AG04450 (cell line): Measurements from ENCODE around the gene CA5A. TPM values are rescaled to one million over a fixed set of nuclear protein-coding genes. Genes with fewer than 3 reads are reported as not detected.
A peak's percentile ranks its signal among the peaks of the same experiment; 100 is the strongest.
"Not testable (repeated sequence)": the region's sequence is repeated elsewhere in the genome, so short reads cannot be mapped to it uniquely, and the experiment has no call there.

Experiments used
- CTCF ChIA-PET: fragments of 300-600, 350-600 bp; formaldehyde crosslinking; extraction: SDS; loops from one replicate; lab custom pipeline; 2022; ENCODE audit warnings: antibody characterized with exemption, inconsistent platforms; lab: Charles Lee
- POLR2A ChIA-PET: fragments of 350-600 bp; formaldehyde crosslinking; extraction: SDS; loops from one replicate; lab custom pipeline; 2021; ENCODE audit warnings: antibody characterized with exemption, inconsistent platforms; lab: Yijun Ruan, JAX
- DNase-seq: peaks from one replicate; pipeline ENCODE4 v3.0.0-alpha.2; 2011; ENCODE audit warnings: low read depth, low spot score
- H3K27ac ChIP-seq: one replicate; pipeline ENCODE4 v1.5.1; 2012; ENCODE audit warnings: low read depth, low read length, control low read depth
- H3K27me3 ChIP-seq: one replicate; pipeline ENCODE4 v1.6.0; 2012; ENCODE audit warnings: low read length; ENCODE audit not compliant: control insufficient read depth, insufficient read depth
- H3K4me3 ChIP-seq: 2 replicates; pipeline ENCODE4 v1.5.1; 2011; ENCODE audit warnings: mild to moderate bottlenecking, low read depth, low read length, control low read depth
- H3K9me3 ChIP-seq: 2 replicates; pipeline ENCODE4 v1.5.1; 2012; ENCODE audit warnings: low read length; ENCODE audit not compliant: control insufficient read depth, insufficient read depth
- polyA plus RNA-seq: library from polyadenylated mRNA; depleted of rRNA; stranded (reverse); fragments of >200 nt; gene quantifications from 2 replicates; pipeline ENCODE4 v1.2.3, GENCODE V29; 2011
- TF ChIP-seq, protein P1 (sequence below): IDR thresholded peaks from 2 replicates; pipeline ENCODE4 v1.5.1; 2011; ENCODE audit warnings: low read depth, low read length, control low read depth, inconsistent platforms

CA5A gene
- polyA plus RNA-seq, 1 experiment = not detected

DNA sequence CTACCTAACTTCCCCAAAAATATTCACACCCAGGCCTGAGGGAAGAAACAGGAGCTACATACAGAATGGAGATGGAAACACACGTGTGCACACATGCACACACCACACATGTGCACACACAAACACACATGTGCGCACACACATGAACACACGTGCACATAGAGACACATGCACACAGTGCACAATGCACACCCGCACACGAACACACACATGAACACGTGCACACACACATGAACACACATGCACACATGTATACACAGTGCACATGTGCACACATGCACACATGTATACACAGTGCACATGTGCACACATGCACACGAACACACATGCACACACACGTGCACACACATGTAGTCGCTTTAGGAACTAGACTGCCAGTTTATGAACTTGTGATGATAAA is 18.8 kb downstream of the CA5A start:
- DNase-seq = no peak
- H3K27me3 ChIP-seq = peaks cover 28% of the 10 kb centered on the region
- POLR2A ChIA-PET = no interaction called here
- no peak overlapping the region for H3K27ac ChIP-seq
- no peak overlapping the region for H3K4me3 ChIP-seq
- CTCF ChIA-PET = interaction anchor here (0.6 kb wide), 1 partner anchor 265 kb away, joined by 3 read pairs; no protein-coding TSS in a partner anchor
- no peaks in the 10 kb centered on the region for H3K9me3 ChIP-seq
- TF ChIP-seq, protein P1, sequence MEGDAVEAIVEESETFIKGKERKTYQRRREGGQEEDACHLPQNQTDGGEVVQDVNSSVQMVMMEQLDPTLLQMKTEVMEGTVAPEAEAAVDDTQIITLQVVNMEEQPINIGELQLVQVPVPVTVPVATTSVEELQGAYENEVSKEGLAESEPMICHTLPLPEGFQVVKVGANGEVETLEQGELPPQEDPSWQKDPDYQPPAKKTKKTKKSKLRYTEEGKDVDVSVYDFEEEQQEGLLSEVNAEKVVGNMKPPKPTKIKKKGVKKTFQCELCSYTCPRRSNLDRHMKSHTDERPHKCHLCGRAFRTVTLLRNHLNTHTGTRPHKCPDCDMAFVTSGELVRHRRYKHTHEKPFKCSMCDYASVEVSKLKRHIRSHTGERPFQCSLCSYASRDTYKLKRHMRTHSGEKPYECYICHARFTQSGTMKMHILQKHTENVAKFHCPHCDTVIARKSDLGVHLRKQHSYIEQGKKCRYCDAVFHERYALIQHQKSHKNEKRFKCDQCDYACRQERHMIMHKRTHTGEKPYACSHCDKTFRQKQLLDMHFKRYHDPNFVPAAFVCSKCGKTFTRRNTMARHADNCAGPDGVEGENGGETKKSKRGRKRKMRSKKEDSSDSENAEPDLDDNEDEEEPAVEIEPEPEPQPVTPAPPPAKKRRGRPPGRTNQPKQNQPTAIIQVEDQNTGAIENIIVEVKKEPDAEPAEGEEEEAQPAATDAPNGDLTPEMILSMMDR = no peak

DNA sequence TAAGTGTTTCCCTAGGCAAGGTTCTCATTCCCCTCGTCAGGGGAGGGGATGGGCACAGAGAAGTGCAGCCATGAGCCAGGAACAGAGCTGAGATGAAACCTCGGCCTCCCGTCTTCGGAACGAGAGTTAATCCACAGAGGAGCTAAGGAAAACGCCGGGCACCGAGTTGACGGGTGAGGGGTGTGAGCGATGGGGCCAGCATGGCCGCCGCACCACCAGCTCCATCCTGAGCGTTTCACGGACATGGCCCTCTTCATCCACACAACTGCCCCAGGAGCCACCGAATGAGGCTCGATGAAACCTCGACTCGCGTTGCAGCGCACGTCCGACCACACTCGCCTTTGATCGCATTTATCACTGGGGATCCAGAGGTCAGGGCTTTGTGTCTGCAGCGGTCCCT is 21.5 kb downstream of the CA5A start:
- Histone ChIP-seq H3K4me3 (no peak overlapping the region), H3K27ac (no peak overlapping the region), H3K9me3 (no peaks in the 10 kb centered on the region), H3K27me3 (peaks cover 23% of the 10 kb centered on the region)
- no peak for DNase-seq
- CTCF ChIA-PET = interaction anchor here (0.6 to 2.1 kb wide), 4 partner anchors 16 to 1560 kb away, joined by 4 to 7 read pairs (median 6); no protein-coding TSS in a partner anchor
- TF ChIP-seq, protein P1 = no peak
- POLR2A ChIA-PET = no interaction called here

DNA sequence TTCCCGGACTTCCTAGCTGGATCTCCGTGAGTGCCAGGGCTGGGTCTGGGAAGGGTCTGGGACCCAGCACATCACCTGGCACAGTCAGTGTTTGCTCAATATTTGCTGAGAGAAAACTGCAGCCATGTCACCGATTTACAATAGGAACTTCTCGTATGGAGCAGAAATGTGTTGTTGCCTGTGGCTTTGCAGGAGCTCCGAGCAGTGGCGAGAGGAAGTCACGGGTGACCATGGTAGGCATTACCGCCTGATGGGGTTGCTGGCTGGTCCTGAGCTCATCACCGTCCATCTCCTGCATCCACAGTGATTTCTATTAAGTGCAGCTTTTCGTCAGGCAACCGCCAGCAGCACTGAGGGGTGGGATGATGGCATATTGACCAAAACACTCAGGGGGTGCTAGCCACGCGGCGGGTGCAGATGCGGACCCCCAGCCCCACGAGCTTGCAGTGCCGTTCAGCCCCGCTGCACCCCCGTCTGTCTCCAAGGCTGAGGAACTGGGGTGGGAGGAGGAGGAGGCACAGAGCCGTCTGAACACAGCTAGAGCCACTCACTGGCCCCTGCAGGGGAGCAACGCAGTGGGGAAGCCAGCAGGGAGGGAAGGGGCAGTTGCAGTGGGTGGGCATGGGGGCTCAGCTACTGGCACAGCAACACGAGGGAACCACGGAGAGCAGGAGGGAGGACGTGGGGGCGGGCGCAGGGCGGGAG is 22.2 kb downstream of the CA5A start:
- H3K9me3 ChIP-seq, POLR2A ChIA-PET, DNase-seq, H3K27ac ChIP-seq, H3K4me3 ChIP-seq: not testable (repeated sequence)
- H3K27me3 ChIP-seq = peaks cover 17% of the 10 kb centered on the region
- CTCF ChIA-PET = interaction anchor here (0.6 to 2.1 kb wide), 3 partner anchors 135 to 137 kb away, joined by 3 to 7 read pairs (median 5); no protein-coding TSS in a partner anchor

DNA sequence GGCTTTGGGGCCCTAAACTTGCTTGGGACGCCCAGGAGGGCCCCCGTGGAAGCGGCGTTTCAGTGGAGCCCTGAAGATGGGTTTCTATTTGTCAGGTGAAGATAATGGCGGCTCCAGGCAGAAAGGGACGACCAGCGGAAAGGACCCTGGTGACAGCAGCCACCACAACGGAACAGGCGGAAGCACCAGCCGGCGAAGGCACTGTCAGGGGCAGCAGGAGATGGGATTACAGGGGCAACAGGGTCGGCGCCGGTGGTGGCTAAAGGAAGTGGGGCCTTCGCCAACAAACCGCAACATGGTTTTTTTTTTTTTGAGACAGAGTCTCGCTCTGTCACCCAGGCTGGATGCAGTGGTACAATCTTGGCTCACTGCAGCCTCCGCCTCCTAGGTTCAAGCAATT is 23.6 kb downstream of the CA5A start:
- H3K27me3 ChIP-seq, DNase-seq, H3K4me3 ChIP-seq, POLR2A ChIA-PET, H3K27ac ChIP-seq, H3K9me3 ChIP-seq: not testable (repeated sequence)
- CTCF ChIA-PET = interaction anchor here (1.3 kb wide), 1 partner anchor 134 kb away, joined by 3 read pairs; no protein-coding TSS in a partner anchor

DNA sequence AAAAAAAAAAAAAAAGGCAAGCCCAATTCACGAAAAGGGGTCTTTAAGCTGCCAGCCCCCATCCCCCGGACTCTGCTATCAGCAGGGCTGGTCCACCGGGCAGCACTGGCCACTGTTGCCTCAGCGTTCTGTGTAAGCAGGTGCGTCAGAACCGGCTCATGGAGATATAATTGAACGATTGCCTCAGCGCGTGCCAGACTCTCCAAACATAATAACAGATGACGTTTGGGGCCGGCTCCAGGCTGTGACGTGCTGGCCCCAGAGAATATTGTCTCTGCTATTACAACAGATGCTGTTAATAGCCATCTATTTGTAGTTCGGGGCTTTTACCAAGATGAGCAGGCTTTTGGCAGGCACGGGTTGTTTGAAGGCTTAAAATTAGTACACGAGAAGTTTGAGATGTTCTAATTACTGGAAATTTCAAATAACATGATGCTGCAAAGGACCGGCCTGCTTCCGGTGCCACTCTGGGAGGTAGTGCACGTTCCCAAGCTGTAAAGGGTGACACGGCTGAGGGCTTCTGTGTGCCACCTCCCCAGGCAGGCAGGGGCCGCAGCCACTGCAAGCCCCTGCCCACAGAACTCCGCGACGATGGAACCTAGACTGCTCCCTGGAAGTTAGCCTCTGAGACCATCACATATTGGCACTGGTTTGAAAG is 25.1 kb downstream of the CA5A start:
- CTCF ChIA-PET, DNase-seq, H3K9me3 ChIP-seq, H3K4me3 ChIP-seq, H3K27ac ChIP-seq, H3K27me3 ChIP-seq, POLR2A ChIA-PET: not testable (repeated sequence)

DNA sequence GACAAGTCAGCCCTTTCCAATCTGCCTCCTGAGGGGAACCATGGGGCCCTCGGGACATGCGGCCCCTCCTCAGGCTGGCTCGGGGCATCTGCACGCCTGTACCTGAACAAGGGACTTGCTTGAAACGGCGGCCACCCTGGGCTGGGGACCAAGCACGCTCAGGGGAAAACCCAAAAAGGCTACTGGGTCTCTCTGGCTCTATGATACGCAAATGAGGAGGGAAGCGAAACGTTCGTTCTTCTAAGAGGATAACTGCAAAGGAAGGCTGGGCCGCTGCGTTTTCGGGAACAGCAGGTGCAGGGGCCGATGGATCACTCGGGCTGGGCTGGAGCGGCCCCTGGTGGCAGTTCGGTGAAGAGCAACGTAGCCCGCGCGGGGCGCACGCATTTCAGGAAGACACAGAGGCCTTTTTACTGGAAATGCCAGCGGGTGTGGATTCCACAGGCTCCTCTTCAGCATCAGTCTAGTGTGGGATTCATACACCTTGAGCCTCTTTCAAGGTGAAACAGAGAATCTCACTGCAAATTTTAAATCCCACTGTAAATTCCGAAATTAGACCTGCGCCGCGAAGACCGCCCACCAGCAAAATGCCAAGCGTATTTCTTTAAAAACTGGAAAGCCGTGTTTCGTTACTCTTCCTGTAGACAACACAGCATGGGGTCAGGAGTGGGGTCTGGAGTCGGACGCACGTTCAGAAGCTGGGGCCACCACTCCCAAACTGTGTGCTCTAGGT is 27.0 kb downstream of the CA5A start:
- H3K27ac ChIP-seq, H3K9me3 ChIP-seq, H3K27me3 ChIP-seq, H3K4me3 ChIP-seq, DNase-seq, POLR2A ChIA-PET: not testable (repeated sequence)
- CTCF ChIA-PET = interaction anchor here (0.9 to 2.4 kb wide), 7 partner anchors 38 to 140 kb away, joined by 3 to 19 read pairs (median 4); no protein-coding TSS in a partner anchor
- TF ChIP-seq, protein P1 = peak; percentile 84

DNA sequence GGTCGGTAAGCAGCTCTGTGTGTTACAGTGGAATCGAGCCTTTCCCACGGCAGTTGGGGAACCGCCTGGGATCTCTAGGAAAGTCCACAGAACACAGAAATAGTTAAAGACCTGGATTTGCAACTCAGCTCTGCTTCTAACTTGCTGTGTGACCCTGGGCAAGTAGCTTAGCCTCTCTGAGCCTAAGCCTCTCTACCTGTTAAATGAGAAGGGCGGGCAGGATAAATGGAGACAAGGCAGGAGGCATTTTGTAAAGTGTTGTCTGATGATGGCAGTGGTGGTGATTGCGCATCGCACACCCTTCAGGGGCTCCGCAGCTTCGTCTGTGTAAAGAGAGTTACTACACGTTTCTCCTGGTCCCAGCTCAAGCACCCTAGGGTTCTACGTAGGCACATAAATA is 28.2 kb downstream of the CA5A start:
- H3K27me3 ChIP-seq, POLR2A ChIA-PET, H3K4me3 ChIP-seq, H3K27ac ChIP-seq, H3K9me3 ChIP-seq, DNase-seq: not testable (repeated sequence)
- CTCF ChIA-PET = interaction anchor here (0.6 to 2.4 kb wide), 6 partner anchors 8 to 139 kb away, joined by 3 to 19 read pairs (median 6); no protein-coding TSS in a partner anchor

DNA sequence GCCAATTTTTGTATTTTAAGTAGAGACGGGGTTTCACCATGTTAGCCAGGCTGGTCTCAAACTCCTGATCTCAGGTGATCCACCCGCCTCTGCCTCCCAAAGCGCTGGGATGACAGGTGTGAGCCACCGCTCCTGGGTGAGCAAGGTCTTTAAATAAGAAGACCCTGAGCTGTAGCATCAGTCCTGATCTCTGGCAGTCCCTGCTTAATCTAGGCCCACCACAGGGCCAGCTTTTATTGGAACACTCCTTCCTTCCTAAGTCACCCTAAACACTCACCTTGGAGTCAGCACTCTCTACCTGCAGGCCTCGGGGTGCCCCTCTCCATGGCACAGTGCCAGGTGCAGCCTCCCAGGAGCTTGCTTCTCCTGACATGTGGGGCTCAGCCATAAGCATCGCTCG is 30.8 kb downstream of the CA5A start:
- ChIA-PET POLR2A (interaction anchor here (0.6 kb wide), 1 partner anchor 116 kb away, joined by 4 read pairs; no protein-coding TSS in a partner anchor), CTCF (interaction anchor here (0.7 to 1.0 kb wide), 3 partner anchors 34 to 672 kb away, joined by 3 read pairs; no protein-coding TSS in a partner anchor)
- H3K27me3 ChIP-seq, DNase-seq, H3K9me3 ChIP-seq, H3K4me3 ChIP-seq, H3K27ac ChIP-seq: not testable (repeated sequence)
